G401.6 (cell line): Measurements from ENCODE around the gene SMPD2.

ENCODE experiments used
- FAIRE-seq: peaks from 2 replicates; lab custom pipeline; 2012; peaks lifted over from hg19 to GRCh38; lab: Jason Lieb, UNC

The SMPD2 gene

DNA sequence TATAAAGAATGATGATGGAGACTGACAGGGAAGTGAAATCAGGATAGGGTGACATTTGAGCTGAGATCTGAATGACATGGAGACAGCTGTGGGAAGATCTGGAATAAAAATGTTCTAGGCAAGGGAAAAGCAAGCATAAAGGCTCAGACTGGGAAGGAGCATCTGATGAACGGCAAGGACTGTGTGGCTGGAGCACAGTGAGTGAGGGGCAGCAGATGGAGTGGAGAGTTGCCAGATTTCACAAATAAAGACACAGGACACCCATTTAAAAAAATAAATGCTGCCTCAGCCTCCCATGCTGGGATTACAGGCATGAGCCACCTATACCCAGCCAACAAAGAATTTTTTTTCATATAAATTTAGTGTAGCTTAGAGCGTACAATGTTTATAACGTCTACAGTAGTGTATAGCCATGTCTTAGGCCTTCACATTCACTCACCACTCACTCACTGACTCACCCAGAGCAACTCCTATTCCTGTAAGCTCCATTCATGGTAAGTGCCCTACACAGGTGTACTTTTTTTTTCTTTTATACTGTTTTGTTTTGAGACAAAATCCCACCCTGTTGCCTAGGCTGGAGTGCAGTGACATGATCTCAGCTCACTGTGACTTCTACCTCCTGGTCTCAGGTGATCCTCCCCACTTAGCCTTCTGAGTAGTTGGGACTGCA, 44.9 kb downstream of the SMPD2 start:
- no peak for FAIRE-seq

DNA sequence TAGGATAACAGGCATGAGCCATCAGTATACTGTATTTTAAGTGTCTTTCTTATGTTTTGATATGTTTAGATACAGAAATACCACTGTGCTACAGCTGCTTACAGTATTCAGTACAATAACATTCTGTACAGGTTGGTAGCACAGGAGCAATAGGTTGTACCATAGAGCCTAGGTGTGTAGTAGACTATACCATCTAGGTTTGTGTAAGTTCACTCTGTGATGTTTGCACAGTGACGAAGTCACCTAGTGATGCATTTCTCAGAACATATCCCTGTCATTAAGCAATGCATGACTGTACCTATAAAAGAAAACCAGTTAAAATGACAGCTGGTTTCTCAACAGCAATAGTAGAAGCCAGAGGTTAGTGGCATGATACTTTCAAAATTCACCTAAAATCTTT, 45.5 kb downstream of the SMPD2 start:
- no peak for FAIRE-seq

DNA sequence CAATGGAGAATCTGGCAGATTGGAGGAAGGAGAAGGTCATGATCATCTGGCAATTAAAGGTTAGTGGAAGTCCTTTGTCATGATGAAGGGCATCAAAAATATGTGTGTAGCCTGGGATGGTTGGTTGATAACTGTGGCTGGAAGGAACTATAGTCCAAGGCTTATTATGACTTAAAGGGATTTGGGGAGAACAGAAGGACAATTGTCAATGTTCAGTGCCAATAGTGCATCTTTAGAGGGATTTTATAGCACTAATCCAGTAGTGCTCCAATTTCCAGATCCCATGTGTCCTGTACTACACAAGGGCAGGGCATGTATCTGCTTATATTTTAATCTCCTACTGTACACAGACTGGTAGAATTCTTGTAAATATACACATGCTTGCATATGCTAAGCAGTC, 47.5 kb downstream of the SMPD2 start:
- no peak for FAIRE-seq

DNA sequence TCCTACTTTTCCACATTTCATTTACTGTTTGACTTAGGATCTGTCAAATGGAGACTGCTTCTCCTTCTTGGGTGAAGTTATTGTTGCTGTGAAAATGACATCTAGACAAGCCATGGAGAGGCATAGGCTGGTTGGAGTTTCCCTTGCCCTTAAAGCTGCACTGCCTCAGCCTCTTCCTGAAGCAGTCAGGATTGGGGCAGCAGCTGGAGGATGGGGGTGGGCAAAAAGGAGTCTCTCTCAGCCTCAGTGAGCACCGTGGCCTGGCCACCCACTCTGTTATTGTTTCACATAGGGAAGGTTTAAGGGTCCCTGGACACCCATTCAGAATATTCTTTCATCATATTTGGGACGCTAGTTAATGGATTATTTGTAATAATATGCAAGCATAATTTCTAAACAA, 50.2 kb downstream of the SMPD2 start:
- FAIRE-seq = no peak

DNA sequence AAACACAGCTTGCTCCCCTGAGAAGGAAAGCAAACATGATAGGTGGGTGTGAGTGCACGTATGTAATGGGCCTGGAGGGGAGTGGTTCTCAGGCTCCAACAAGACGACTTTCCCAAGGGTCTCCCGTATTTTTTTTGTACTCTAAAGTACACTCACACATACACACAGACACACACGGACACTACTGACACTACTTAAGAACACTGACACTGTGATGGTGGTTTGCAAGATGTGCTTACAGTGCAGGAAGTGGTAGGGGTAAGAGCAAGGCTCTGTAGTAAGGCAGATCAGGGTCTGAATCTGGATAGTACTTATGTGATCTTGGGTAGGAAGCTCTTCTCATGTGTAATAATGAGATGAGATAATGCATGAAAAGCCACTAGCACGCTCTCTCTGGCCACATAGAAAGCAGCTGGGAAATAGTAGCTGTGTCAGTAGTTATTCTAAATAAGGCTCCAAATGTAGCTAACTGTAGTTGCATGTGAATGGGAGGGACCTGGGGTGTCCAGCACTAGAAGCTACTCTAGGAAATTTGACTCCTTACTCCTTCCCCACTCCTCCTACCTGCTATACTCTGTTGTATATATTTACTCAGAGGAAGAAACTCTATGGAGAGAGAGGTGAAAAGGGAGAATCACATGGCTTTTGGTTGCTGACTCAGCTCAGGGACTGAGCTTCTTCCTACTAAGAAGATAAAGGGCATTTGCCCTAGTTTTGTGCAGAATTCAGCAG, 50.8 kb downstream of the SMPD2 start:
- no peak for FAIRE-seq
